Measurements from ENCODE around the gene KRT14.
"Not testable (repeated sequence)": the region's sequence is repeated elsewhere in the genome, so short reads cannot be mapped to it uniquely, and the experiment has no call there.

The KRT14 gene

DNA sequence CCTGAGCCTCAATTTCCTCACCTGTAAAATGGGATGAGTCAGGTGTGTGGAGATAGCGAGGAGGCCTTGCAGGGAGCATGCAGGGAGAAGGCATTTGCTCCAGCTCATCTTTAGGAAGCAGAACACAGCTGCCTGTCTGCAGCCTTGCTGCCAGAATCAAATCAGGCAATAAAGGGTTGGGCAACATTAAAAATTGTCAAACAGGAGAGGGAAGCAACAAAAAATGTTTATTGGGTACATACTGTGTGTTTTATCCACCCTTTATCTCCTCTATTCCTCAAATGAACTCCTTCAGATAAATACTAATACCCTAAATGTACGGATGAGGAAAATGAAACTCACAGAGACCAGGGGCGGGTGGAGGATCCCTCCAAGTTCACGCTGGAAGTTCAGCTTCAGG, 13.6 kb upstream of the KRT14 start:
- DNase-seq, result no peak

DNA sequence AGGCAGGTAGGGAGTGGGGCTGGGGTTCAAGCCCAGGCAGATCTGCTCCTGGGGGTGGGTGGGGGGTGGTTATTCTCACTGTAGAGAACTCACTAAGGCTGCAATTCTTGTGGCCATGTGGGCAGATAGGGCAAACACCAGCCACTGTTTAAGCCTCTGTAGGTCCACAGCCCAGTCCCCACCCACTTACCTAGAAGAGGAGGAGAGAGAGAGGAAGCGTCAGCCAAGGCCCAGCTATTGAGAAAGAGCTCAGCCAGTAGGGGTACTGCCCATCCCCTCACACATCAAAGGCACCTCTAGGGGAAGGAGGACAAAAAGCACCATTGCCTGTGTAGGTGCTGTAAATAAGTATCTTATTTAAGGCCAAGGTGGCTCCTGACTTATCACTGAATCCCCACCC, 13.0 kb upstream of the KRT14 start:
- DNase-seq, result no peak

DNA sequence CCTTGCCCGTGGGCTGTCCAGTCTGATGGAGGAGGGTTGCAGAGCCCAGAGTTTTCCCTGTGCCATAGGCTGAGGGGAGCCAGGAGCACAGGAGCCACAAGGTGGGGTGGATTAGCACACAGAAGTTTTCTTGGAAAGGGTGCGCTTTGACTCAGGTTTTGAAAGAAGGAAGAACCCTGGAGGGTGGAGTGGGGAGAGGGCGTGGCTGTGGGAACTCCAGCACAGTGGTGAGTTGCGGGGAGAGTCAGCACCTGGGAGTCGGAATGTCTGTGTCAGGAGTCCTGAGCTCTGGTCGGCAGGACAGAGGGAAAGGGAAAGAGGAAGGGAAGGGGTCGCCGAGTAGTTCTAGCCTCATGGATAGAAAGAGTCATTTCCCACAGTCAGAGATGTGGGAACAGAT, 8.9 kb upstream of the KRT14 start:
- no peak for DNase-seq

DNA sequence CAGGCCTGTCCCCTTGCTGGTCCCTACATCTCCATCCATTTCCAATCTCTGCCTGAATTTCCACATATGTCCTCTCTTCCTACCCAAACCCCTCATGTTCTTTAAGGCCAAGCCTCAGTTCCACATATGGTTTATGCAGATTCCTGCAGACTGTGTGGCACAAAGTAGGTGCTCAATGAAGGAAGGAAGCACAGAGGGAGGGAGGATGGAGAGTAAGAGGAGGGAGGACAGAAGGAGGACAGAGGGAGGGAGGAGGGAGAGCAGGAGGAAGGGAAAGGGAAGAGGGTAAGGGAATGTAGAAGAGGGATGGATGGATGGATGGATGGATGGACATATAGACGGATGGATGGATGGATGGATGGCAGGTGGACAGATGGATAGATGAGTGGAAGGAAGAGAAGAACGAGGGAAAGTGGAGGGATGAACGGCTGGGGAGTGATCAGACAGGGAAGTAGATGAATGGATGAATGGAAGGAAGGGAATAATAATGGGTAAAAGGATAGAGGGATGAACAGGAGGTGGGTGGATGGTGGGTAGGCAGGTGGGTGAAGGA, 7.7 kb upstream of the KRT14 start:
- no peak for DNase-seq

DNA sequence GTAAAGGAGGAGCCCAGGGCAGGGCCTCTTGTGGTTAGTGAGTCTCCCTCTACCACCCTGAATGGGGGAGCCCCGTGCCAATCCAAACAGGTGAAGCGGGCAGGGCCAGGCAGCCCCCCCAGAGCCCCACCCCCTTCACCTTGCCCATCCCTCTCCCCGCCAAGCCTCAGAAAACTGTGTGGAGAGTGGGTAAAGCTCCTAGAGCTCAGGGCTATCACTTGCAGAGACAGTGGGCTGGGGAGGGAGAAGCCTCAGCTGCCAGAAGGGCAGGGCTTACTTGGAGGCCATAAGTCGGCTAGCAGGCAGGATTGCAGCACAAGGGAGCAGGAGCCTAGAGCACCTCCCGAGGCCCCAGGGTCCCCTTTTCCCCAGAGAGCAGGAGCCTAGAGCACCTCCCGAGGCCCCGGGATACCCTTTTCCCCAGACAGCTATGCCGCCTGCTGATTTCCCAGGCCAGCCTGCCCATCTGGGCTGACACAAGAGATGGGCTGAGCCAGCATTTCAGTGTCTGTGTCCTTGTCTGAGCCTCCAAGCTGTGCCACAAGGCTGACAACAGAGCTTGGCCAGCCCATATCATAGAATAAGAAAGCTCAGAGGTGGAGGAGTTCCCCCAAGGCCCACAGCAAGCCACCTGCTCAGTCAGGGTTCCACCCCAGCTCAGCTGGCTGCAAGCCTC, 6.7 kb upstream of the KRT14 start:
- DNase-seq, result no peak

DNA sequence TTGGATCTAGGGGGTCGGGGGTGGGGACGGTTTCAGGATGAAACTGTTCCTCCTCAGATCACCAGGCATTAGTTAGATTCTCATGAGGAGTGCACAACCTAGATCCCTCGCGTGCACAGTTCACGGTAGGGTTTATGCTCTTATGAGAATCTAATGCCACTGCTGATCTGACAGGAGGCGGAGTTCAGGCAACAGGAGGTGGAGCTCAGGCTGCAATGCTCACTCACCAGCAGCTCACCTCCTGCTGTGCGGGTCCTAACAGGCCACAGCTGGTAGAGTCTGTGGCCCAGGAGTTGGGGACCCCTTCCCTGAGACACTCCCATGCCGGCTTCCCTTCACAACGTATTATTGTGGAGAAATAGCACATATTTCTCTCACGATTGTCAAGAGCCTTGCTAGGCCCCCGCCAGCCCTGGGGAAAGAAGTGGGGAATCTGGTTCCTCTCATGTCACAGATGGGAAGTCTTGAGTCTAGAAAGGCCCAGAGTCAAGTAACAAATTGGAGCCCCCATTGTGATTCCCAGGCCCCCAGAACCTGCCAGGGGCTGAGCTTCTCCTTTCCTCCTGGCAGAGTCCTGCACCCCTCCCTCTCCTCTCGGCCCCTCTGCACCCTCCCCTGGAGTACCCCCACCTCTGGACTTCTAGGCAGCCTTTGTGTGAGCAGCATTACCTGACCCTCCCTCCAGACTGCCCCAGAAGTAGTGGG, 6.1 kb upstream of the KRT14 start:
- DNase-seq, result no peak

DNA sequence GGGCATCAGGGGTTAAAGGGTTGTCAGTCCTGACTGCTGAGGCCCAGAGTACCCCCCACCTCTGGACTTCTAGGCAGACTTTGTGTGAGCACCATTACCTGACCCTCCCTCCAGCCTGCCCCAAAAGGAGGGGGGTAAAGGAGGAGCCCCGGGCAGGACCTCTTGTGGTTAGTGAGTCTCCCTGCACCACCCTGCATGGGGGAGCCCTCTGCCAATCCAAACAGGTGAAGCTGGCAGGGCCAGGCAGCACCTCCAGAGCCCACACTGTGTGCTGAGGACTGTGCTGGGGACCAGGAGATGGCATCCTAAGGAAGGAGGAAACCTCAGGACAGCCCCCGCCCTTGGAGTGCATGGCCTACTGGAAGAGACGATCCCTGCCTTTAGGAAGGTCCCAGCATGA, 2.6 kb upstream of the KRT14 start:
- no peak for DNase-seq

DNA sequence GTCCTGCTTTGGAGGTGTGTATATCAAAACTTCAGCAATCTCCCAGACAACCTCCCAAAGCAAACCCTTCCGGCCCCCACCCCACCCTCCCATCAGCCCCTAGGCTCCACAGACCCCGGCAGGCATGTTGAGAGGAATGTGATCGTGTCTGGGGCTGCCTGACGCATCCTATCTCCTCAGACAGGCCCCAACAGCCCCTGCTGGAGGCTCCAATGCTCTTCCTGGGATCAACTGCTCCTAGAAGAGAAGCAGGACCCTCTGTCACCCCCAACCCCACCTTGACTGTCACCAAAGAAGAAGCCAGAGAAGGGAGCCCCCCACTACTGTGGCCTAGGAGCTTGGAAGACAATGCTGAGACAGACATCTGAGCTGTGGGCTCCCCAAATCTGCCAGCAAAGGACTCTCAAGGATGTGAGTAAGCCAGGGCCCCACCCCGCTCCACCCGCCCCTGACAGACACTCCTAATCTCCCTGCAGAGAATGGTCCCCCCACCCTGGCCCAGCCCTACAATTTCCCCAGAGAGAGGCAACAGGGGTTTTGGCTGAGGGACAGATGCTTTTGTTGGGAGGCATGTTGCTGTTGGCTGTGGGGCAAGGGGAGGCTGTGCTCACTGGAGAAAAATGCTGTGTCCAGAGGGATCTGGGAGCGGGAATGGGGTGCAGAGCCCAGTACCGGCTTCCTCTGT, 1.6 kb upstream of the KRT14 start:
- DNase-seq, result no peak

DNA sequence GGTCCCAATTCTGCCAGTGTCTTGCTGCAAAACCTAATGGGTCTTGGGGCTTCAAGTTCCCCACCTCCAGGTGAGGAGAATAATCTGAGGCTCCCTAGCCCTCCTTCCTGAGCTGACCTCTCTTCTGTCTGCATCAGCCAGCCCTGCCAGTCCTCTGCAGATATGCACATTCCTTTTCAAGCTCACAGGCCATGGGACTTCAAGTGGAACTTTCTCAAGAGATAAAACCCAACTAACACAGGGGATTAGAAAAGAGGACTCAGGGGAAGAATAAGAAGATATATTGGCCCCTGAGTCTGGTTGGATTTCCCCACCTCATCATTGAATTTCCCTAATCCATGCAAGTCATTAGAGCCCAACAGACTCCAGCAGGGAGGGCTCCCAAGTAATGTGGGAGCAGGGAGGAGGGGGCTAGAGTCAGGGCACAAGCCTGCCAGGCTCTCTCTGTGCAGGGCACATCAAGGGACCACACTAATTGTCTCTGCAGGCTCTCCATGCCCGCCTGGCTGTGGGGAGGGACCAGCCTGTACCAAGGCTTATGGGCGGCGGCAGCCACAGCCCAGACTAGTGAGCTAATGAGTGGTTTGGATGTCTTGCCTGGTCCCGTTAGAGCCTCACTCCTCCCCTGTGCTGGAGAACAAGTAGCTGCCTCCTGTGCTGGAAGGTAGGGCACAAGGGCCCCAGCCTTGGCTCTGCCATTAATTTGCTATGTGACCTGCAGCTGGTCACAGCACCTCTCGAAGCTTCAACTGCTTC, 1.2 kb downstream of the KRT14 start:
- DNase-seq, result no peak

DNA sequence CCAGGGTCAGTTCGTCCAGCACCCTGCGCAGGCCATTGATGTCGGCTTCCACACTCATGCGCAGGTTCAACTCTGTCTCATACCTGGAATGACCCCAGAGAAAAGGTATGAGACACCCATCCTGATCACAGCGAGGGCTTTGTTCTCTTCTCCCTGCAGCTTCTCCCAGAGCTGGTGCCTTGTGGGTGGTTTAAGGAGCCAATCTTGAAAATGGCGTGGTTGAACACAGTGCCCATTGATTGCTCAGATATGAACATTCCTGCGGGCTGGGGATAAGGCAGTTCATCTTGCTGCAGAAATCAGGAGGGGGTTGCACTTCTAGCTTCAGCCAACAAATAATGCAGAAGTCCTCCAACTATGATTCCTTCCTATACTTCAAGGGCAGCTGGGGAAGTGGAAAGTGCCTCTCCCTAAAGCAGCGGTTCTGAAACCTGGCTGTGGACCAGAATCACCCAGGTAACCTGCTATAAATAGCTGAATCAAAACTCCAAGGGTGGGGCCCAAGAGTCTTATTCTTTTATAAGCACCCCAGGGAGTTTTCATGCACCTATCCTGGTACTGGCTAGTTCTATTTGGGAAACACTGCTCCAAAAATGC, 2.3 kb downstream of the KRT14 start:
- DNase-seq, result not testable (repeated sequence)

DNA sequence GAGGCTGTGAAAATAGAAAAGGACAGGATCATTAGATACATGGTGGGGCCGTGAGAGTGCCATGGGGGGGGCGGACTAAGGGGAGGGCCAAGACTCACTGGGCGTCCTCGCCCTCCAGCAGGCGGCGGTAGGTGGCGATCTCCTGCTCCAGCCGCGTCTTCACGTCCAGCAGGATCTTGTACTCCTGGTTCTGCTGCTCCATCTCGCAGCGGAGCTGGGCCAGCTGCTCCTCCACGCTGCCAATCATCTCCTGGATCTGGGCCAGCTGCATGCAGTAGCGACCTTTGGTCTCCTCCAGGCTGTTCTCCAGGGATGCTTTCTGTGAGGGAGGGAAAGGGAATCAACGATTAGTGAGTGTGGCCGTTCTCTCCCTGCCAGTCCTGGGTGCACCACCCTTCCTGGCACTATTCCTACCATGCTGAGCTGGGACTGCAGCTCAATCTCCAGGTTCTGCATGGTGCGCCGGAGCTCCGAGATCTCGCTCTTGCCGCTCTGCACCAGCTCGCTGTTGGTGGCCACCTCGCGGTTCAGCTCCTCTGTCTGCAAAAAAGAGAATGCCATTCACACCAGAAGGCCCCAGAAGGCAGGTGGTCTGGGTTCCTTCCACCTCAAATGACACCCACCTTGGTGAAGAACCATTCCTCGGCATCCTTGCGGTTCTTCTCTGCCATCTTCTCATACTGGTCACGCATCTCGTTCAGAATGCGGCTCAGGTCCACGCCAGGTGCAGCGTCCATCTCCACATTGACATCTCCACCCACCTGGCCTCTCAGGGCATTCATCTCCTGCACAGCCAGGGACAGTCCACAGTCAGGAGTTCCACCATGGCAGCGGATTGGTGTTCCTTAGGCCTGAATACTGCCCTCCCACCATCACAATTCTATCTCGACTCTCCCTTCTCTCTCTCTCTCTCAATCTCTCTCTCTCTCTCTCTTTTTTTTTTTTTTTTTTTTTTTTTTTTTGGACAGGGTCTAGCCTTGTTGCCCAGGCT, 3.3 kb downstream of the KRT14 start:
- no peak for DNase-seq

DNA sequence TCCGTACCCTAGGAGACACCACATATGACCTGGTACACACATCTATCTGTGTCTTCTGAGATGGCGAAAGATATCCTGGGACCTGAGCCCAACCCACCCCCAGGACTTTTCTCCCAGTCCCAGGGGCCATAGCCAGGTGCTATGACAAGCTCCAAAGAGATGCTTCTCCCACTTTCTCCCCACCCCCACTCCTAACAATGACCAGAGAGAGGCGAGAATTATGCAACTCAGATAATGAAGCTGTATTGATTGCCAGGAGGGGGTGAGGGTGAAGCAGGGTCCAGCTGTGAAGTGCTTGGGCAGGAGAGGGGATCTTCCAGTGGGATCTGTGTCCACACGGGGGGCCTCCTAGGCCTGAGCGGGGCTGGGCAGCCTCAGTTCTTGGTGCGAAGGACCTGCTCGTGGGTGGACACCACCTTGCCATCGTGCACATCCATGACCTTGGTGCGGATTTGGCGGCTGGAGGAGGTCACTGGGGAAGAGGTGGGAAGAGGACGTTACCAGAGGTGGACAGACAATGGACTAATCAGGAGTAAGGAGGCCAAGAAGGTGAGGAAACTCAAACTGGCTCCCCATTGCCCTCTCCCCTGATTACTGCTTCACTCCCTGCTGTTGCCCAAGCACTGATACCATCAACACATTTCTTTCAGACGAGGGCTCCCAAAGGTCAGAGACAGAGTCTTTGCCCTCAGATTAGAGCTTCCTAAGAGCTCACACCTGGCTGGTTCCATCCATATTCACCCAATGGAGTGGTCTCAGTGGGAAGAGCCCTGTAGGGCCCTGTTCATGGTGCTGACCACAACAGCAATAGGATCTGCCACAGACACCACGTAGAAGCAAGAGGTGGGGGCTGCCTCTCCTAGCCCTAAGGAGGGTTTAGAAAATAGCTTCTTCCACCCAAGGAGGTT, 4.4 kb downstream of the KRT14 start:
- not testable (repeated sequence) for DNase-seq

DNA sequence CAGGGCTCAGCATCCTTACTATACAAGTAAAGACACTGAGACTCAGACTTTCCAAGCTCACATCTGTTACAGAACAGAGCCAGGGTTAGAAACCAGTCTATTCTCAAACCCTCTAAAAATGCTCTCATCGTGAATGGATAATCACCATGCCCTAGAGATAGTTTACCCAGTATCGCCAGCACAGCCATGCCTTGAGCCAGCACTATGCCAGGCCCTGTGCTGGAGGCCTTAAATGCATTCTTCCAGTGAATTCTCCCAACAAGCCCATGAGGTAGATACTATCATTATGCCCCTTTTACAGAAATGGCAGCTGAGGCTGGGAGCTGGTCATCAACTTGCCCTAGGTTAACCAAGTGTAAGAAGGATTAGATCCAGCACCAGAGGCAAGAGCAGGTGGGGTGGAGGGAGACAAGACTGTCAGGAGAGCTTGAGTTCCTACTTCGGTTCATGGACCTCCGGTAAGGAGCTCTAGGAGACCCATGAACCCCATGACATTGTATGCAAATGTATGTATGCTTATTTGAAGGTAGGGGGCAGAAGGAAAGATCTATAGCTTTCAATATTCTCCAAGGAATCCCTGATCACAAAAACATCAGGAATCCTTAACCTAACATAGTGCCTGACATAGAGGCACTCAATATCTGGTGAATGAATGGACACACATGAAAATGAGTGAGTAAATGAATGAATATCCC, 5.2 kb downstream of the KRT14 start:
- no peak for DNase-seq

DNA sequence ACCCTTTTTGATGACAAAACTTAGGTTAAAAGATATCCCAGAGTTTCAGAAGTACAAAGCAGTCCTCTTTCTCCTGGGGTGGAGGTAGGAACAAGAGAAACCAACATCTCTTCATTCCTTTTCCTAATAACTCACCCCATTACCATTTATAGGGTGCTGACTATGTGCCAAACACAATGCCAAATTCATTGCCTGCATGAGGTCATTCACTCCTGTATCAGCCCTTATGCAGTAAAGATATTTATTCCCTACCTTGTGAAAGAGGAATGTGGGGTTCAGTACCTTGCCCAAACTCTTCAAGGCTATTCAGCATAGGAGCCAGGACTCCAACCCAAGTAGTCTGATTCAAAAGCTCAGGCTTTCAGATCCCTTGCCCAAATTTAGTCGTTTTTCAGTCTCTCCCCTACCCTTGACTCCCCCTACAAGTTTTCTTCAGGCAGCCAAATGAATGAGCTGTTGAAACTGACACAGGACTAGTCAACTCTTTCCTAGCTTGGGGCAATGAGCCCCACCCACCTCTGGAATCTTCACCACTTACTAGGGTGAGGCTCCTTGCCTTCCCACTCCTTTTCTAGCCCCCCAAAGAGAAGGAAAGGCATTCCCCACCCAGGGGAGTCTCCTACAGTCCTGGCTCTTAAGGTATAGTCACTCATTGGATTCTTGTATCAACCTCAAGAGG, 5.9 kb downstream of the KRT14 start:
- DNase-seq, result no peak

DNA sequence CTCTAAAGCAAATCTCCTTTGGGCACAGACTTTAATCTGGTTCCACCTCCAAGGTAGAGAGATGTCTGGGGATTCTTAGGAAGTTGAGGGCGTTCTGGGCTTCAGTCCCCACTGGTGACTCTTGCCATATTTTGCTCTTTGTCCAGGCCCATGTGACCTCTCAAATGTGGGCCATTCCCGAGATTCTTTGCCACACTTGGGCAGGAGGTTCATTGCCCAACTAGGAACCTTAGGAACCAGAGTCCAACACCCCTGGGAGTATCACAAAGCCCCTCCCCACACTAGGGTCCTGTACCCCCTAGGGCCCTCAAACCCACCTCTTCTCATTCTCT, 6.5 kb downstream of the KRT14 start:
- no peak for DNase-seq

DNA sequence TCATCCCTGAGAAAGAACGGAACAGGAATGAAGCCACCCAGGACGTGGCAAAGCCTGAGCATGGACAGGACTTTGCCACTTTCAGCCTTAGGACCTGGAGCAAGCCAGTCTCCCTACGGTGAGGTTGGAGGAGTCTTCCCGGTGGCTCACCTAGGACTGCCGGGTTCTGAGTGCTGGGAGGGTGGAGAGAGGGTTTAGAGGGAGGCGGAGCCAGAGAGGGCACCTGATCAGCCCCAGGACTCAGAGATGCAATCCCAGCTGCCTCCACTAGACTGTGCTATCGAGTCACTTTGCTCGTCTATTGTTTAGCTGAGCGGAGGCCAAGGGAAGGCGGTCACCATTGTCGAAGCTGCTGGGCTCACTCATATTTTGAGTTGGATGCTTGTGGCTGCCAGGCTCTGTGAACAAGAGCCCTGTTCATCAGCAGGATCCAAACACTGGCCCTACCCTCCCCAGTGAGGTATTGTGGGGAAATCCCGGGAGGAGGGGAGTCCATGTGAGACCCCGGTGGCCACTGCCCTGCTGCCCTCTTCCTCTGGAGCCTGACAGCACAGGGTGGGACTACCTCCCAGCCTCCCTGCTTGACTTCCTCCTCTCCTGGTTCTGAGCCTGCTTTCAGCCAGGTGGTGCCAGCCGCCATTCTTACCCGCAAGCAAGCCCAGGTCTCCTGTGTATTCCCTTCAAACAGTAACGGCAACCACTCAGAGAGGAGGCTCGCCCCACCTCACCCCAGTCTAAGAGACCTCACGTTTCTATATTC, 7.0 kb downstream of the KRT14 start:
- peak; percentile 41 for DNase-seq

DNA sequence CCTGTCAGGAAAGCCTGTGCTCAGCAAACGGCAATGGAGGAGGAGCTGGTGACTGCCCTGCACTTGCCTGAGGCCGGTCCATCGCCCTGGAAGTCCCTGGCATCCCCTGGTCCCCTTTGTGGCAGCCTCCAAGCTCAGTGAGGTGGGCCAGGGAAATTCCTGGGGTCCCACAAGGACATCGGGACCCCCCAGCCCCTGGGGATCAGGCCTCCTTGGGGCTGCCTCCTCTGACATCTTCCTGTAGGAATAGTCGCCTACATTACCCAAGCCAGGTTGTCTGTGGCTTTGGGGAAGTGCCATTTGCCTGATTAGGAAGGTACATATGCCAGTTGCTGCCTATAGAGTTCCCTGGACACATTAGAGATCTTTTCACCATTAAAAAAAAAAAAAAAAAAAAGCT, 7.7 kb downstream of the KRT14 start:
- no peak for DNase-seq

DNA sequence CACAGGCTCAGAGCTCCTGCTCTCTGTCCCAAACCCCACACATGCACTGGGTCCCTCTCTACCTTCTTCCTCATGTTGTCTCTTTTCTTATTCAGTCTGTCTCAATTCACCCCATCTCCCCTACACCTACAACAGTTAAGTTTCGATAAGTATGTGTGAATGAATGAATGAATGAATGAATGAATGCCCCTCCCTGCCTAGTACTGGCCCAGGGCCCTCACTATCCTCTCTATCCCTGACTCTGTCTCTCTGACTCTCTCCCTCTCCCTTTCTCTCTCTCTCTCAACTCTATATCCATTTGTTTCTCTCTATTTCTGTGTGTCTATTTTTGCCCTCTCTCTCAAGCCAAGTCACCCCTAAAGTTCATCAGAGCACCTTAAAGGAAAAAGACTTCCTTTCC, 8.2 kb downstream of the KRT14 start:
- DNase-seq, result no peak

DNA sequence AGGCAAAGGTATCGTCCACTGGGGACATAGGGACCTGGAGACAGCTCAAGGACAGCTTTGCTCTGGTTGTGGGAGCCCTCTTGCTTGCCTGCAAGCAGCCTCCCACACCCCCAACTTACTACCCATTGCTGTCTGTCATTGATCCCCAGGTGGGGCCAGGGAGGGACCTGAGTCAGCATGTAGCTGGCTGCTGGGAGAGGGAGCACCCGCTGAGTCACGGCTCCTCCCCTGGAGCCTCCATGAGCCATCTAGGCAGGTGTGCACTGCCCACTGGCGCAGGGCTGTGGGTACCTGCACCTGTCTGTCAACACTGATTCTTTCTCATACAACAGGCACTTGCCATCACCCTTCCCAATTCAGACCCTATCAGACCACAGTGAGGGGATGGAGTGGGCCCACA, 10.0 kb downstream of the KRT14 start:
- not testable (repeated sequence) for DNase-seq
